IPS-15b (cell line): ENCODE results near the gene FST.
A peak's percentile ranks its signal among the peaks of the same experiment; 100 is the strongest.

Experiments used
- H3K27me3 ChIP-seq: one replicate; pipeline ENCODE4 v1.6.1; 2013; ENCODE audit warnings: low read length; ENCODE audit not compliant: control insufficient read depth, insufficient read depth
- H3K36me3 ChIP-seq: one replicate; pipeline ENCODE4 v1.6.1; 2013; ENCODE audit warnings: low read length; ENCODE audit not compliant: control insufficient read depth, insufficient read depth
- H3K4me1 ChIP-seq: one replicate; pipeline ENCODE4 v1.6.1; 2013; ENCODE audit warnings: mild to moderate bottlenecking, low read length; ENCODE audit not compliant: control insufficient read depth, insufficient read depth
- H3K4me3 ChIP-seq: one replicate; pipeline ENCODE4 v1.5.1; 2013; ENCODE audit warnings: low read depth, low read length
- H3K9ac ChIP-seq: one replicate; pipeline ENCODE4 v1.6.1; 2013; ENCODE audit warnings: low read depth, mild to moderate bottlenecking, low read length
- H3K9me3 ChIP-seq: one replicate; pipeline ENCODE4 v1.6.1; 2013; ENCODE audit warnings: mild to moderate bottlenecking, low read length; ENCODE audit not compliant: control insufficient read depth, insufficient read depth

FST gene

GRCh38 chr5:53476531-53477480 lies 3.6 kb upstream of the FST start:
- H3K9me3 ChIP-seq, result no peaks in the 10 kb centered on the region
- H3K36me3 ChIP-seq, result no peaks in the 10 kb centered on the region
- H3K4me3 ChIP-seq, result no peak overlapping the region
- no peaks in the 10 kb centered on the region for H3K4me1 ChIP-seq
- H3K27me3 ChIP-seq, result no peaks in the 10 kb centered on the region
- H3K9ac ChIP-seq, result no peak overlapping the region

- Histone ChIP-seq H3K4me1 (peaks cover 5% of the 10 kb centered on the region), H3K27me3 (no peaks in the 10 kb centered on the region), H3K4me3 (peak overlapping the region; percentile 38), H3K9ac (no peak overlapping the region), H3K36me3 (peaks cover under 1% of the 10 kb centered on the region), H3K9me3 (no peaks in the 10 kb centered on the region)
These were observed 1.9 kb upstream of the FST start for GRCh38 chr5:53478411-53479044.

- Histone ChIP-seq H3K4me1 (peaks cover 6% of the 10 kb centered on the region), H3K36me3 (peaks cover 6% of the 10 kb centered on the region), H3K4me3 (peak overlapping the region; percentile 57), H3K27me3 (no peaks in the 10 kb centered on the region), H3K9ac (peak overlapping the region; percentile 55), H3K9me3 (no peaks in the 10 kb centered on the region)
These were observed 1.3 kb upstream of the FST start for GRCh38 chr5:53479045-53479589.

DNA sequence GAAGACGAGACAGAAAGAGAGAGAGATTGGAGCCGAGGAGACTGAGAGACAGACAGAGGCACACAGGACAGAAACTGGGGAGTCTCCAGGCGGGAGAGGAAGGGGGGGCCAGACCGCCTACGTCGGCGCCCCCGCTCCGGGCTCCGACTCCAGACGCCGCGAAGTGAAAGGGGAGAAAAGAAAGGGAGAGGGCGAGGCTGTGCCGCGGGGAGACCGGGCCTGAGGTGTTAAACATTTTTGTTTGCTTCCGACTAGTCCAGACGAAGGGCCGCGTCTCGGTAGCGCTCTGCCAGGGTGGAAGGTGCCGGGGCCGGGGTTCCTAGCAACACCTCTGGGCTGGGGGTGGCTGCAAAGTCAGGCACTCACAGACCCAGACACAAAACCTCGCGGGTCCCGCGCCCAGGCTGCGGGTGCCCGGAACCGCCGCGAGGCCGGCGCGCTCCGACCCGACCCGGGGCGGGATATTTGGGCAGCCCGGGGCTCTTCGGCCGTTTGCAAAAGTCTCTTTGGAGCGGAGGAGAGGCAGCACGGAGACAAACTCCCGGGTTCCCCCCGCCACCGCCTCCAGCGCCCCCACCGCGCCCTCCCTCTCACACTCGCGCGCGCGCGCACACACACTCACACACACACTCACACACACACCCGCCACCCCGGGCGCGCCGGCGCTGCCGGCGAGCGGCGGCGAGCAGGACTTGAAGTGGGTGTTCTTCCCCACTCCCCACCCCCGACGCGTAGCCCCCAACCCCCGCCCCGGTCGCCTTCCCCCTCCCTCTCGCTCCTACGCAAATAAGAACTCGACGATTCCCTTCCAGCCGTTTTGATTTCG lies 626 bp upstream of the FST start:
- peaks cover 6% of the 10 kb centered on the region for H3K4me1 ChIP-seq
- no peaks in the 10 kb centered on the region for H3K9me3 ChIP-seq
- no peaks in the 10 kb centered on the region for H3K27me3 ChIP-seq
- peaks cover 7% of the 10 kb centered on the region for H3K36me3 ChIP-seq
- H3K9ac ChIP-seq, result peak overlapping the region; percentile 55
- H3K4me3 ChIP-seq, result peak overlapping the region; percentile 57

- Histone ChIP-seq H3K9ac (peak overlapping the region; percentile 17), H3K4me1 (peaks cover 6% of the 10 kb centered on the region), H3K9me3 (no peaks in the 10 kb centered on the region), H3K36me3 (peaks cover 7% of the 10 kb centered on the region), H3K4me3 (peak overlapping the region; percentile 90), H3K27me3 (no peaks in the 10 kb centered on the region)
These were observed 894 bp downstream of the FST start for GRCh38 chr5:53481159-53481886.

DNA sequence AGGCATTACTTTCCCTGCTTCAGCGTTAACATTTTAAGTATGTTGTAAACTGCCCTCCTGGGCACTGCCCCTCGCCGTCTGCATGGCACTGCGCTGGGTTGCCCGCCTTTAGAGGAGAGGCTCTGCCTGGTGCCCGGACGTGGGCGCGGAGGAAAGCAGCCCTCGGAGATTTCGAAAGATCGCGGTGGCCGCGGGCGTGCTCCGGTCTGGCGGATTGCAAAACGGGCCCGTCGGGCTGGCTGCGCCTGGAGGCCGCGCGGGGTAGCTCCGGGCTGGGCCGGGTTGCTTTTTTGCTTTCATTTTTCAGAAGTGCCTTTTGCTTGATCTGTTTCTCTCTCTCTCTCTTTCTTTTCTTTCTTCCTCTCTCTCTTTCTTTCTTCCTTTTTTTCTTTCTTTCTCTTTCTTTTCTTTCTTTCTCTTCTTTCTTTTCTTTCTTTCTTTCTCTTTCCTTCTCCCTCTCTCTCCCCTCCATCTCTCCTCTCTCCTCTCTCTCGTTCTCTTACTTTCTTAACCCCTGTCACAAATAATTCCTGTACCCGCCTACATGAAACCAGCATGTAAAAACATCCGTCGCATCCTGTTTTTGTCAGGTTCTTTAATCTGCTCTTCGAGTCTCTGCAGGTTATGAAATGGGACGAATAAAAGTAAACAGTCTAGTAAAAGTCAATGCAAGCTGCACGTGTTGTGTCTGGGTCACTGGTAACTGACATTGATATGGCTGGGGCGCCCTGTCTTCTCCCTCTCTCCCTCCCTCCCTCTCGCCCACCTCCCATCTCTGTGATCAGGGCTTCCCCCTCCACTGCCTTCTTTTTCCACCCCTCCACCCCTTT lies 1.7 kb downstream of the FST start:
- Histone ChIP-seq H3K27me3 (no peaks in the 10 kb centered on the region), H3K36me3 (peaks cover 7% of the 10 kb centered on the region), H3K9me3 (no peaks in the 10 kb centered on the region), H3K4me3 (peak overlapping the region; percentile 90), H3K9ac (no peak overlapping the region), H3K4me1 (peaks cover 6% of the 10 kb centered on the region)

GRCh38 chr5:53482717-53483638 lies 2.5 kb downstream of the FST start:
- peak overlapping the region; percentile 90 for H3K4me3 ChIP-seq
- H3K9ac ChIP-seq, result peak overlapping the region; percentile 41
- peaks cover 6% of the 10 kb centered on the region for H3K4me1 ChIP-seq
- H3K36me3 ChIP-seq, result peaks cover 7% of the 10 kb centered on the region
- no peaks in the 10 kb centered on the region for H3K27me3 ChIP-seq
- H3K9me3 ChIP-seq, result no peaks in the 10 kb centered on the region

- no peaks in the 10 kb centered on the region for H3K27me3 ChIP-seq
- peaks cover 6% of the 10 kb centered on the region for H3K4me1 ChIP-seq
- H3K9ac ChIP-seq, result no peak overlapping the region
- no peak overlapping the region for H3K4me3 ChIP-seq
- peaks cover 7% of the 10 kb centered on the region for H3K36me3 ChIP-seq
- no peaks in the 10 kb centered on the region for H3K9me3 ChIP-seq
These were observed 7.0 kb downstream of the FST start for GRCh38 chr5:53487436-53487835.

- Histone ChIP-seq H3K36me3 (peaks cover 7% of the 10 kb centered on the region), H3K4me1 (peaks cover 3% of the 10 kb centered on the region), H3K4me3 (no peak overlapping the region), H3K9ac (no peak overlapping the region), H3K27me3 (no peaks in the 10 kb centered on the region), H3K9me3 (no peaks in the 10 kb centered on the region)
These were observed 7.8 kb downstream of the FST start for GRCh38 chr5:53488195-53488722.
